ENCODE results near the gene TKT. TPM values are rescaled to one million over a fixed set of nuclear protein-coding genes. Genes with fewer than 3 reads are reported as not detected.
A peak's percentile ranks its signal among the peaks of the same experiment; 100 is the strongest.

The TKT gene
- total and polyA plus RNA-seq, 2 of the 13 experiments (the other 11 are each of a cell fraction or from before 2014, with no cell fraction given) = 150 to 238 TPM

- TF ChIP-seq ATF2 (CRISPR knock-in tag; IDR thresholded peaks at IDR 0.05) (no peak), ZNF142 (CRISPR knock-in tag; IDR thresholded peaks at IDR 0.05) (0 out of 2 replicates have a peak, but pooled peaks have one; percentile 27), ZMYM4 (CRISPR knock-in tag; IDR thresholded peaks at IDR 0.05) (no peak; the same call in none of the 2 replicates), REL (CRISPR knock-in tag; conservative IDR thresholded peaks at IDR 0.05) (no peak), SMARCC2 (IDR thresholded peaks at IDR 0.05) (no peak), ZNF557 (CRISPR knock-in tag; IDR thresholded peaks at IDR 0.05) (no peak), ZMYM3 (CRISPR knock-in tag; IDR thresholded peaks at IDR 0.05) (peak; percentile 89), ZNF816 (CRISPR knock-in tag; IDR thresholded peaks at IDR 0.05; ENCODE audit: borderline replicate concordance) (no peak), MXI1 (IDR thresholded peaks at IDR 0.05; ENCODE audit: borderline replicate concordance, low read depth, low read length) (peak; percentile 95; the same call in 2 of the 3 replicates), ZZZ3 (CRISPR knock-in tag; IDR thresholded peaks at IDR 0.05; ENCODE audit: borderline replicate concordance) (no peak; the same call in 1 of the 2 replicates), BCL3 (CRISPR knock-in tag; IDR thresholded peaks at IDR 0.05) (no peak), STAT6 (CRISPR knock-in tag; IDR thresholded peaks at IDR 0.05; ENCODE audit: borderline replicate concordance) (no peak)
- TF ChIP-seq, protein P1, sequence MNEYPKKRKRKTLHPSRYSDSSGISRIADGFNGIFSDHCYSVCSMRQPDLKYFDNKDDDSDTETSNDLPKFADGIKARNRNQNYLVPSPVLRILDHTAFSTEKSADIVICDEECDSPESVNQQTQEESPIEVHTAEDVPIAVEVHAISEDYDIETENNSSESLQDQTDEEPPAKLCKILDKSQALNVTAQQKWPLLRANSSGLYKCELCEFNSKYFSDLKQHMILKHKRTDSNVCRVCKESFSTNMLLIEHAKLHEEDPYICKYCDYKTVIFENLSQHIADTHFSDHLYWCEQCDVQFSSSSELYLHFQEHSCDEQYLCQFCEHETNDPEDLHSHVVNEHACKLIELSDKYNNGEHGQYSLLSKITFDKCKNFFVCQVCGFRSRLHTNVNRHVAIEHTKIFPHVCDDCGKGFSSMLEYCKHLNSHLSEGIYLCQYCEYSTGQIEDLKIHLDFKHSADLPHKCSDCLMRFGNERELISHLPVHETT (CRISPR knock-in tag; conservative IDR thresholded peaks at IDR 0.05) = no peak
Observed at GRCh38 chr3:53269888-53270880, 14.4 kb upstream of the TKT start (continued).
